Fibroblast of lung (primary cell): Measurements from ENCODE around the gene ZNF180. TPM values are rescaled to one million over a fixed set of nuclear protein-coding genes. Genes with fewer than 3 reads are reported as not detected.

Experiments
- DNase-seq, 2 donors: peaks; one replicate each; pipeline versions ENCODE4 v3.0.0 to v3.0.0-alpha.2; 2010; ENCODE audit warnings: low read depth in 2 of 2
- H2AFZ ChIP-seq: 2 replicates; pipeline ENCODE4 v1.5.1; 2012; ENCODE audit warnings: low read length, control low read depth, inconsistent platforms
- H3K27ac ChIP-seq: 2 replicates; pipeline ENCODE4 v1.5.1; 2011; ENCODE audit warnings: low read length, control low read depth; ENCODE audit not compliant: insufficient read depth
- H3K27me3 ChIP-seq: 2 replicates; pipeline ENCODE4 v1.5.1; 2011; ENCODE audit warnings: mild to moderate bottlenecking, low read length; ENCODE audit not compliant: control insufficient read depth, insufficient read depth
- H3K36me3 ChIP-seq: 2 replicates; pipeline ENCODE4 v1.5.1; 2011; ENCODE audit warnings: low read length; ENCODE audit not compliant: control insufficient read depth, insufficient read depth
- H3K4me1 ChIP-seq: 2 replicates; pipeline ENCODE4 v1.5.1; 2011; ENCODE audit warnings: low read length; ENCODE audit not compliant: control insufficient read depth, insufficient read depth; ENCODE audit errors: extremely low read depth
- H3K4me2 ChIP-seq: 2 replicates; pipeline ENCODE4 v1.5.1; 2011; ENCODE audit warnings: low read length, control low read depth; ENCODE audit not compliant: insufficient read depth; ENCODE audit errors: extremely low read depth
- H3K4me3 ChIP-seq, 4 experiments: fragments of 200-600 bp in 1 of 4; sonication (generic) in 1 of 4; replicated peaks in 1 of 4; 2 replicates each; pipeline ENCODE4 v1.5.1; 2011 to 2016; ENCODE audit warnings: low read length in 4 of 4, low read depth in 3 of 4, mild to moderate bottlenecking in 3 of 4, control low read depth in 2 of 4, inconsistent platforms in 1 of 4, mixed read lengths in 1 of 4; ENCODE audit not compliant: insufficient read depth in 1 of 4; ENCODE audit errors: control extremely low read depth in 1 of 4
- H3K79me2 ChIP-seq: 2 replicates; pipeline ENCODE4 v1.5.1; 2012; ENCODE audit warnings: mild to moderate bottlenecking, low read length, inconsistent platforms; ENCODE audit not compliant: control insufficient read depth, insufficient read depth
- H3K9ac ChIP-seq: 2 replicates; pipeline ENCODE4 v1.5.1; 2011; ENCODE audit warnings: mild to moderate bottlenecking, low read length, control low read depth; ENCODE audit not compliant: insufficient read depth
- H3K9me3 ChIP-seq: 2 replicates; pipeline ENCODE4 v1.5.1; 2012; ENCODE audit warnings: low read depth, low read length; ENCODE audit not compliant: control insufficient read depth, insufficient read depth
- H4K20me1 ChIP-seq: 2 replicates; pipeline ENCODE4 v1.5.1; 2011; ENCODE audit warnings: low read length; ENCODE audit not compliant: control insufficient read depth, insufficient read depth; ENCODE audit errors: extremely low read depth
- CTCF ChIP-seq, 2 donors: IDR thresholded peaks in 1 of 2; conservative IDR thresholded peaks in 1 of 2; 1 replicate in 1 of 2; 2 replicates in 1 of 2; pipeline ENCODE4 v1.5.1; 2011 to 2012; ENCODE audit warnings: low read length in 2 of 2, control low read depth in 1 of 2, inconsistent platforms in 1 of 2, low read depth in 1 of 2, mild to moderate bottlenecking in 1 of 2
- EZH2 ChIP-seq: IDR thresholded peaks from 2 replicates; pipeline ENCODE4 v1.5.1; 2012; ENCODE audit warnings: low read length, control low read depth, mild to moderate bottlenecking; ENCODE audit errors: missing control alignments
- polyA plus RNA-seq, 2 donors: library from polyadenylated mRNA; depleted of rRNA in 1 of 2; stranded (reverse) in 1 of 2; unstranded in 1 of 2; fragments of >200 nt; gene quantifications; 2 replicates each; pipeline ENCODE4 v1.2.1, GENCODE V29; 2011 to 2012; ENCODE audit warnings: missing spikeins in 1 of 2
- total RNA-seq: library from RNA; depleted of rRNA; stranded (reverse); fragments of >200 nt; gene quantifications from 2 replicates; pipeline ENCODE4 v1.2.1, GENCODE V29; 2014

The ZNF180 gene
- total and polyA plus RNA-seq, 2 donors (not counting 1 experiment from before 2014, with no cell fraction given) = 1.4 to 7.6 TPM

- Histone ChIP-seq H3K9me3 (no peaks in the 10 kb centered on the region), H3K27ac (no peak overlapping the region), H3K79me2 (no peaks in the 10 kb centered on the region), H3K4me1 (no peaks in the 10 kb centered on the region), H3K4me2 (no peak overlapping the region), H3K36me3 (no peaks in the 10 kb centered on the region), H4K20me1 (no peaks in the 10 kb centered on the region), H3K27me3 (no peaks in the 10 kb centered on the region), H3K4me3 (no peak overlapping the region), H2AFZ (no peak overlapping the region), H3K9ac (no peak overlapping the region)
- DNase-seq = no peak
- TF ChIP-seq CTCF (conservative IDR thresholded peaks at IDR 0.05 in 1 of 2, IDR thresholded peaks at IDR 0.05 in 1 of 2; ENCODE audit: low read depth in 1 of 2, low read length in 2 of 2) (no peak), EZH2 (no peak)
Measured at GRCh38 chr19:44544031-44544430, 43.7 kb upstream of the ZNF180 start.

- no peak for DNase-seq
- H3K9ac ChIP-seq = no peak overlapping the region
- no peak overlapping the region for H2AFZ ChIP-seq
- H3K36me3 ChIP-seq = no peaks in the 10 kb centered on the region
- no peak overlapping the region for H3K4me3 ChIP-seq
- no peaks in the 10 kb centered on the region for H3K4me1 ChIP-seq
- no peak overlapping the region for H3K27ac ChIP-seq
- H3K79me2 ChIP-seq = no peaks in the 10 kb centered on the region
- H3K27me3 ChIP-seq = no peaks in the 10 kb centered on the region
- no peaks in the 10 kb centered on the region for H3K9me3 ChIP-seq
- TF ChIP-seq CTCF (conservative IDR thresholded peaks at IDR 0.05 in 1 of 2, IDR thresholded peaks at IDR 0.05 in 1 of 2; ENCODE audit: low read depth in 1 of 2, low read length in 2 of 2) (no peak), EZH2 (no peak)
- no peak overlapping the region for H3K4me2 ChIP-seq
- no peaks in the 10 kb centered on the region for H4K20me1 ChIP-seq
Measured at GRCh38 chr19:44542671-44543070, 42.3 kb upstream of the ZNF180 start.

- Histone ChIP-seq H2AFZ (no peak overlapping the region), H3K27me3 (no peaks in the 10 kb centered on the region), H4K20me1 (no peaks in the 10 kb centered on the region), H3K79me2 (no peaks in the 10 kb centered on the region), H3K27ac (no peak overlapping the region), H3K4me3 (no peak overlapping the region), H3K9ac (no peak overlapping the region), H3K36me3 (no peaks in the 10 kb centered on the region), H3K4me2 (no peak overlapping the region), H3K4me1 (no peaks in the 10 kb centered on the region), H3K9me3 (no peaks in the 10 kb centered on the region)
- TF ChIP-seq CTCF (conservative IDR thresholded peaks at IDR 0.05 in 1 of 2, IDR thresholded peaks at IDR 0.05 in 1 of 2; ENCODE audit: low read depth in 1 of 2, low read length in 2 of 2) (no peak), EZH2 (no peak)
- no peak for DNase-seq
Measured at GRCh38 chr19:44540736-44541135, 40.4 kb upstream of the ZNF180 start.
